T-cell (primary cell): ENCODE results near the gene KLHDC9. TPM values are rescaled to one million over a fixed set of nuclear protein-coding genes. Genes with fewer than 3 reads are reported as not detected.

Experiments used
- ATAC-seq, 4 experiments: fragments of 200-7000 bp in 3 of 4; fragments of 150-1000 bp in 1 of 4; cut with Tn5 transposase; replicated peaks in 1 of 4; 1 replicate in 3 of 4; 2 replicates in 1 of 4; pipeline ENCODE4 v1.10.0; 2021; ENCODE audit warnings: moderate library complexity in 3 of 4, mild to moderate bottlenecking in 2 of 4, moderate number of reproducible peaks in 1 of 4
- CTCF ChIA-PET, 2 donors: fragments of 300-600 bp; sonication (Branson Sonifier 250); formaldehyde crosslinking; loops; one replicate each; lab custom pipeline; 2022; ENCODE audit warnings: antibody characterized with exemption in 2 of 2; lab: Charles Lee
- POLR2A ChIA-PET, 2 donors: fragments of 300-600 bp; sonication (Branson Sonifier 250); formaldehyde crosslinking; loops; one replicate each; lab custom pipeline; 2022; ENCODE audit warnings: antibody characterized with exemption in 2 of 2; lab: Charles Lee
- DNase-seq, 35 experiments: peaks; one replicate each; pipeline versions ENCODE4 v3.0.0 to v3.0.0-alpha.2; 2013 to 2023
- H3K27ac ChIP-seq: one replicate; pipeline ENCODE4 v1.5.1; 2013; ENCODE audit warnings: low read length
- H3K27me3 ChIP-seq, 2 experiments: replicated peaks in 1 of 2; 1 replicate in 1 of 2; 2 replicates in 1 of 2; pipeline versions ENCODE4 v1.6.1 to v1.7.0; 2013; ENCODE audit warnings: low read length in 1 of 2, mixed read lengths in 1 of 2; ENCODE audit not compliant: control insufficient read depth in 2 of 2, insufficient read depth in 2 of 2; ENCODE audit errors: extremely low read depth in 1 of 2
- H3K36me3 ChIP-seq, 2 donors: 1 replicate in 1 of 2; 2 replicates in 1 of 2; pipeline versions ENCODE4 v1.6.1 to v1.7.0; 2013; ENCODE audit warnings: low read length in 1 of 2; ENCODE audit not compliant: control insufficient read depth in 2 of 2, insufficient read depth in 1 of 2; ENCODE audit errors: extremely low read depth in 1 of 2
- H3K4me1 ChIP-seq, 2 experiments: 1 replicate in 1 of 2; 2 replicates in 1 of 2; pipeline versions ENCODE4 v1.6.1 to v1.7.0; 2013; ENCODE audit warnings: low read length in 2 of 2, mixed read lengths in 1 of 2; ENCODE audit not compliant: insufficient read depth in 2 of 2, control insufficient read depth in 1 of 2; ENCODE audit errors: extremely low read depth in 1 of 2
- H3K4me3 ChIP-seq, 2 donors: 1 replicate in 1 of 2; 2 replicates in 1 of 2; pipeline versions ENCODE4 v1.5.1 to v1.7.0; 2013; ENCODE audit warnings: mild to moderate bottlenecking in 2 of 2, low read length in 1 of 2, moderate library complexity in 1 of 2; ENCODE audit not compliant: control insufficient read depth in 1 of 2; ENCODE audit errors: extremely low read depth in 1 of 2
- H3K9me3 ChIP-seq: 2 replicates; pipeline ENCODE4 v1.7.0; 2013
- H3K27ac Mint-ChIP-seq, 2 donors: one replicate each; pipeline ENCODE4 v1.8.0; 2020 to 2021; ENCODE audit warnings: mild to moderate bottlenecking in 2 of 2, mixed read lengths in 2 of 2
- H3K27me3 Mint-ChIP-seq, 2 donors: one replicate each; pipeline ENCODE4 v1.8.0; 2021 to 2022; ENCODE audit warnings: mixed read lengths in 2 of 2
- H3K36me3 Mint-ChIP-seq: one replicate; pipeline ENCODE4 v1.8.0; 2021; ENCODE audit warnings: mixed read lengths
- H3K4me1 Mint-ChIP-seq, 3 donors: one replicate each; pipeline ENCODE4 v1.8.0; 2020 to 2022; ENCODE audit warnings: mixed read lengths in 3 of 3, mild to moderate bottlenecking in 1 of 3
- H3K4me3 Mint-ChIP-seq, 3 donors: one replicate each; pipeline ENCODE4 v1.8.0; 2020 to 2022; ENCODE audit warnings: mild to moderate bottlenecking in 3 of 3, mixed read lengths in 3 of 3, moderate library complexity in 3 of 3
- H3K9me3 Mint-ChIP-seq, 3 donors: one replicate each; pipeline ENCODE4 v1.8.0; 2020 to 2022; ENCODE audit warnings: mixed read lengths in 3 of 3
- WGBS: methylation state at CpG from one replicate; pipeline ENCODE4 v1.1.5; 2013; ENCODE audit warnings: missing lambda C conversion rate; ENCODE audit not compliant: insufficient coverage; 5-methylcytosine and 5-hydroxymethylcytosine counted together
- total RNA-seq, 35 experiments: library from RNA in 6 of 35; stranded (reverse) in 6 of 35; fragments of 120-200 nt in 1 of 35; gene quantifications; one replicate each; pipeline versions ENCODE4 v1.2.1 to v1.2.4 and lab custom pipeline; 2013 to 2026

Gene KLHDC9
- total RNA-seq, 5 donors from 2014 or later (not counting 1 experiment from before 2014, with no cell fraction given), result 0.82 to 1.6 (median 0.86) TPM; not detected in 2

DNA sequence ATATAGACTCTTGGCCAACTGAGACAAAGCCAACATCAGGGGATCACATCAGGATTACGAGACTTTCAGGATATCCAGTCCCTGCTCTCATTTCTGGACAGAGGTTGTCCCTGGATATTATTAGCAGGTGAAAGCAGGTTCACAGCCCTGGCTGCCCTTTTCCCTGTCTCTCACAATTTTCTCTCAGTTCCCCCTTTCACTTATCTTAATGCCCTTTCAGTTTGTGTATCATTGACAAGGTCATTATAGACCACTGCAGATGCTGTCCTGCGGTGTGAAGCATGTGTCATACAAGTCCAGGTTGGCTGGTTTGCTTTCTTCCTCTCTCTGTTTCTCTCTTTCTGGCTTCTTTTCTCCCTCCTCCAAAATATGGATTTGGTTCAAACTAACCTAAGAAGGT lies 2.1 kb upstream of the KLHDC9 start:
- no peak overlapping the region for H3K27ac Mint-ChIP-seq
- Histone ChIP-seq H3K27me3 (no peaks in the 10 kb centered on the region), H3K4me1 (peaks cover 3 to 26% of the 10 kb centered on the region in 2 experiments), H3K36me3 (peaks cover 0 to 12% of the 10 kb centered on the region in 2 donors), H3K27ac (no peak overlapping the region), H3K4me3 (no peak overlapping the region), H3K9me3 (no peaks in the 10 kb centered on the region)
- H3K9me3 Mint-ChIP-seq, result no peaks in the 10 kb centered on the region
- ATAC-seq (no peak), DNase-seq (no peak)
- H3K27me3 Mint-ChIP-seq, result peaks cover 0 to 3% of the 10 kb centered on the region in 2 donors
- H3K36me3 Mint-ChIP-seq, result peaks cover 2% of the 10 kb centered on the region
- WGBS, result no CpG with 5 or more reads among the region's 2 CpGs
- CTCF ChIA-PET, result interaction anchor here in 1 of 2 donors (0.8 kb wide), 1 partner anchor 69 kb away, joined by 4 read pairs; no protein-coding TSS in a partner anchor
- peaks cover 24 to 36% (median 29%) of the 10 kb centered on the region in 3 donors for H3K4me1 Mint-ChIP-seq
- H3K4me3 Mint-ChIP-seq, result no peak overlapping the region
- POLR2A ChIA-PET, result no interaction called here

- Histone ChIP-seq H3K4me1 (peaks cover 2 to 26% of the 10 kb centered on the region in 2 experiments), H3K4me3 (no peak overlapping the region), H3K27ac (no peak overlapping the region), H3K36me3 (peaks cover 0 to 14% of the 10 kb centered on the region in 2 donors), H3K27me3 (no peaks in the 10 kb centered on the region), H3K9me3 (no peaks in the 10 kb centered on the region)
- no CpG with 5 or more reads among the region's 1 CpG for WGBS
- DNase-seq (no peak), ATAC-seq (no peak)
- POLR2A ChIA-PET, result interaction anchor here in 1 of 2 donors (1.1 kb wide), 1 partner anchor 51 kb away, joined by 3 read pairs; the partner anchor contains the start of gene USF1
- no peaks in the 10 kb centered on the region for H3K9me3 Mint-ChIP-seq
- no peak overlapping the region for H3K4me3 Mint-ChIP-seq
- peaks cover 5% of the 10 kb centered on the region for H3K36me3 Mint-ChIP-seq
- H3K4me1 Mint-ChIP-seq, result peaks cover 24 to 36% (median 29%) of the 10 kb centered on the region in 3 donors
- CTCF ChIA-PET, result interaction anchor here (0.6 to 3.2 kb wide), 11 partner anchors 14 to 99 kb away, joined by 3 to 25 read pairs (median 12); partner anchors contain the start of genes TSTD1 (in 2 of the 2), ARHGAP30 (in 1 of the 2) and USF1 (in 1 of the 2)
- peaks cover 0 to 3% of the 10 kb centered on the region in 2 donors for H3K27me3 Mint-ChIP-seq
- H3K27ac Mint-ChIP-seq, result peak overlapping the region; percentile 85 to 93
Observed at GRCh38 chr1:161096530-161096929, 1.6 kb upstream of the KLHDC9 start.

GRCh38 chr1:161099090-161099802 lies 1.1 kb downstream of the KLHDC9 start:
- ChIA-PET CTCF (interaction anchor here (0.6 to 3.2 kb wide), 9 partner anchors 13 to 101 kb away, joined by 3 to 22 read pairs (median 6); partner anchors contain the start of genes ARHGAP30 (in 1 of the 2) and TSTD1 (in 1 of the 2)), POLR2A (interaction anchor here (0.5 to 1.3 kb wide), 5 partner anchors 28 to 207 kb away, joined by 3 to 5 read pairs (median 3); partner anchors contain the start of gene F11R (in 1 of the 2))
- DNase-seq (no peak), ATAC-seq (no peak)
- WGBS, result 97% methylated on average over 5 of the region's 9 CpGs
- Mint-ChIP-seq H3K27me3 (peaks cover 0 to 3% of the 10 kb centered on the region in 2 donors), H3K9me3 (no peaks in the 10 kb centered on the region), H3K4me3 (peak overlapping the region; percentile 67 to 86 (median 78)), H3K27ac (peak overlapping the region in 1 of 2 donors; percentile 57), H3K36me3 (peaks cover 9% of the 10 kb centered on the region), H3K4me1 (peaks cover 16 to 27% (median 24%) of the 10 kb centered on the region in 3 donors)
- H3K27me3 ChIP-seq, result no peaks in the 10 kb centered on the region
- H3K36me3 ChIP-seq, result peaks cover 3 to 24% of the 10 kb centered on the region in 2 donors
- H3K4me3 ChIP-seq, result no peak overlapping the region
- no peak overlapping the region for H3K27ac ChIP-seq
- no peaks in the 10 kb centered on the region for H3K9me3 ChIP-seq
- H3K4me1 ChIP-seq, result peaks cover 2 to 20% of the 10 kb centered on the region in 2 experiments

- no peak for ATAC-seq
- peaks cover 2 to 20% of the 10 kb centered on the region in 2 experiments for H3K4me1 ChIP-seq
- DNase-seq, result no peak
- no peaks in the 10 kb centered on the region for H3K9me3 Mint-ChIP-seq
- peaks cover 0 to 3% of the 10 kb centered on the region in 2 donors for H3K27me3 Mint-ChIP-seq
- H3K4me1 Mint-ChIP-seq, result peaks cover 21 to 31% (median 30%) of the 10 kb centered on the region in 3 donors
- H3K27me3 ChIP-seq, result no peaks in the 10 kb centered on the region
- H3K4me3 ChIP-seq, result no peak overlapping the region
- POLR2A ChIA-PET, result interaction anchor here in 1 of 2 donors (0.7 kb wide), 1 partner anchor 295 kb away, joined by 3 read pairs; no protein-coding TSS in a partner anchor
- no peaks in the 10 kb centered on the region for H3K9me3 ChIP-seq
- no peak overlapping the region for H3K27ac Mint-ChIP-seq
- WGBS, result no CpG with 5 or more reads among the region's 2 CpGs
- H3K36me3 ChIP-seq, result peaks cover 3 to 24% of the 10 kb centered on the region in 2 donors
- H3K36me3 Mint-ChIP-seq, result peaks cover 13% of the 10 kb centered on the region
- CTCF ChIA-PET, result interaction anchor here (0.6 to 1.9 kb wide), 5 partner anchors 12 to 92 kb away, joined by 3 to 8 read pairs (median 4); partner anchors contain the start of gene ARHGAP30 (in 1 of the 2)
- H3K27ac ChIP-seq, result no peak overlapping the region
- no peak overlapping the region for H3K4me3 Mint-ChIP-seq
Observed at GRCh38 chr1:161100556-161100955, 2.4 kb downstream of the KLHDC9 start.

DNA sequence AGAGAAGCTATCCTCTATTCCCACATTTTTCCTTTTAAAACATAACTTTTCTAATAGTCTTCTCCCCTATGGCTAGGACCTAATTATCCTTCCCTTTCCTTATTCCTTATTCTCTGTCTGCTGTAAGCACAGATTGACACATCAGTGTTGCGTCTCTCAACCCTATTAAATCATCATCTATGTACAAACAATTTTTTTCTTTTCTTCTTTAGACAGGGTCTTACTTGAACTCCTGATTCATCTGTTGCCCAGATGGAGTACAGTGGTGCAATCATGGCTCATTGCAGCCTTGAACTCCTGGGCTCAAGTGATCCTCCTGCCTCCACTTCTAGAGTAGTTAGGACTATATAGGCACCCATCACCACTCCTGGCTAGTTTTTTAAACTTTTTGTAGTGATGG lies 8.3 kb downstream of the KLHDC9 start:
- Histone ChIP-seq H3K4me3 (no peak overlapping the region), H3K4me1 (no peaks in the 10 kb centered on the region), H3K36me3 (peaks cover 3 to 17% of the 10 kb centered on the region in 2 donors), H3K27ac (no peak overlapping the region), H3K27me3 (no peaks in the 10 kb centered on the region), H3K9me3 (no peaks in the 10 kb centered on the region)
- Mint-ChIP-seq H3K9me3 (no peaks in the 10 kb centered on the region), H3K27ac (peak overlapping the region in 1 of 2 donors; percentile 51), H3K4me3 (no peak overlapping the region), H3K4me1 (peaks cover 17 to 29% (median 19%) of the 10 kb centered on the region in 3 donors), H3K36me3 (peaks cover 28% of the 10 kb centered on the region), H3K27me3 (no peaks in the 10 kb centered on the region)
- ATAC-seq, result no peak
- no peak for DNase-seq
- CTCF ChIA-PET, result no interaction called here
- POLR2A ChIA-PET, result no interaction called here
- WGBS, result 83% methylated on average over 1 of the region's 1 CpG

DNA sequence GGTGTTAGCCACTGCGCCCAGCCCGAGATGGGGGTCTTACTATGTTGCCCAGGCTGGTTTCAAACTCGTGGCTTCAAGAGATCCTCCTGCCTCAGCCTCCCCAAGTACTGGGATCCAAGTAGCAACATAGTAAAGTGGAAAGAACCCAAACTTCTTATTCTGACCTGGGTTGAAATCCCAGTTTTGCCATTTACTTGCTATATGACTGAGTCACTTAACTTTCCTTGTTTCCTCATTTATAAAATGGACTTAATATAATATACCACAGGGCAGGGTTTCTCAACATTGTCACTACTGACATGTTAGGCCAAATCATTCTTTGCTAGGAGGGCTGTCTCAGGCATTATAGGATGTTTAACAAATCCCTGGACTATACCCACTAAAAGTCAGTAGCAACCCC lies 13.0 kb downstream of the KLHDC9 start:
- 100% methylated on average over 1 of the region's 3 CpGs for whole genome bisulfite sequencing
- DNase-seq (no peak), ATAC-seq (no peak)
- ChIA-PET CTCF (no interaction called here), POLR2A (no interaction called here)
- H3K27ac ChIP-seq, result no peak overlapping the region
- H3K4me1 ChIP-seq, result peaks cover 5 to 10% of the 10 kb centered on the region in 2 experiments
- no peak overlapping the region for H3K27ac Mint-ChIP-seq
- H3K27me3 ChIP-seq, result no peaks in the 10 kb centered on the region
- H3K9me3 Mint-ChIP-seq, result no peaks in the 10 kb centered on the region
- no peak overlapping the region for H3K4me3 Mint-ChIP-seq
- peaks cover 50 to 64% (median 53%) of the 10 kb centered on the region in 3 donors for H3K4me1 Mint-ChIP-seq
- no peak overlapping the region for H3K4me3 ChIP-seq
- no peaks in the 10 kb centered on the region for H3K27me3 Mint-ChIP-seq
- H3K36me3 ChIP-seq, result peaks cover 4 to 15% of the 10 kb centered on the region in 2 donors
- peaks cover 17% of the 10 kb centered on the region for H3K36me3 Mint-ChIP-seq
- no peaks in the 10 kb centered on the region for H3K9me3 ChIP-seq
